HepG2 (cell line): Measurements from ENCODE around the gene ARHGEF1. TPM values are rescaled to one million over a fixed set of nuclear protein-coding genes. Genes with fewer than 3 reads are reported as not detected.

Experiments
- ARID5B ChIP-seq: IDR thresholded peaks from 2 replicates; pipeline ENCODE4 v1.4.0; 2020; ENCODE audit warnings: mild to moderate bottlenecking, missing genetic modification reagents
- FOXP1 ChIP-seq, 2 experiments: fragments of 450-650 bp in 1 of 2; IDR thresholded peaks; 2 replicates each; pipeline ENCODE4 v1.6.1; 2017 to 2018; ENCODE audit warnings: antibody characterized with exemption in 1 of 2
- HMGXB3 ChIP-seq: sonication (generic); formaldehyde crosslinking; IDR thresholded peaks from 2 replicates; pipeline ENCODE4 v1.4.0; 2020; ENCODE audit warnings: missing genetic modification reagents, borderline replicate concordance
- JUND ChIP-seq: sonication (generic); formaldehyde crosslinking; IDR thresholded peaks from 2 replicates; pipeline ENCODE4 v1.8.0; 2022; ENCODE audit warnings: mild to moderate bottlenecking, missing genetic modification reagents
- POGZ ChIP-seq: sonication (generic); formaldehyde crosslinking; IDR thresholded peaks from 2 replicates; pipeline ENCODE4 v1.4.0; 2020; ENCODE audit warnings: mild to moderate bottlenecking, missing genetic modification reagents
- RFX5 ChIP-seq: IDR thresholded peaks from 2 replicates; pipeline ENCODE4 v1.6.1; 2011; ENCODE audit warnings: low read depth, low read length, improper control_type of control experiment
- ZBTB25 ChIP-seq: IDR thresholded peaks from 2 replicates; pipeline ENCODE4 v1.6.1; 2018; ENCODE audit warnings: missing genetic modification reagents
- ZGPAT ChIP-seq: IDR thresholded peaks from 2 replicates; pipeline ENCODE4 v1.6.1; 2016; ENCODE audit warnings: mild to moderate bottlenecking
- ZNF503 ChIP-seq: sonication (generic); formaldehyde crosslinking; IDR thresholded peaks from 2 replicates; pipeline ENCODE4 v1.4.0; 2020; ENCODE audit warnings: missing genetic modification reagents
- ZNF777 ChIP-seq: sonication (generic); formaldehyde crosslinking; IDR thresholded peaks from 2 replicates; pipeline ENCODE4 v1.4.0; 2020; ENCODE audit warnings: missing genetic modification reagents
- polyA plus RNA-seq, 8 experiments: library from polyadenylated mRNA; depleted of rRNA in 3 of 8; stranded (reverse) in 7 of 8; unstranded in 1 of 8; fragments of >200 nt; fragmentation: Illumina TruSeq in 4 of 8; extraction: Trizol in 4 of 8; gene quantifications; 2 replicates each; pipeline versions ENCODE4 v1.2.1 to v1.2.3, GENCODE V29; 2011 to 2016; ENCODE audit warnings: low read depth in 4 of 8, missing spikeins in 1 of 8, mixed read lengths in 1 of 8; ENCODE audit not compliant: insufficient read depth in 1 of 8
- total RNA-seq, 5 experiments: library from RNA; depleted of rRNA; stranded (reverse); fragments of >200 nt; fragmentation: Illumina TruSeq; extraction: Trizol; gene quantifications; 2 replicates each; pipeline ENCODE4 v1.2.3, GENCODE V29; 2016; ENCODE audit warnings: low read depth in 1 of 5

ARHGEF1 gene
- total and polyA plus RNA-seq, 2 of the 13 experiments (the other 11 are each of a cell fraction or from before 2014, with no cell fraction given), result 33.7 to 34.7 TPM

GRCh38 chr19:41887711-41888382 lies 4.9 kb downstream of the ARHGEF1 start (continued):
- no peak for TF ChIP-seq HMGXB3 (CRISPR knock-in tag)
- 0 out of 2 replicates have a peak, but pooled peaks have one; percentile 37 for TF ChIP-seq FOXP1 (IDR thresholded peaks at IDR 0.05)
- peak; percentile 89 for TF ChIP-seq FOXP1 (CRISPR knock-in tag; IDR thresholded peaks at IDR 0.05)
- no peak for TF ChIP-seq JUND (CRISPR knock-in tag)
- peak; percentile 69 for TF ChIP-seq ARID5B (CRISPR knock-in tag)
- 0 out of 2 replicates have a peak, but pooled peaks have one; percentile 51 for TF ChIP-seq ZBTB25 (CRISPR knock-in tag)
- 0 out of 2 replicates have a peak, but pooled peaks have one; percentile 21 for TF ChIP-seq POGZ (CRISPR knock-in tag)
- TF ChIP-seq RFX5, result no peak
- peak; percentile 77; the same call in 1 of the 2 replicates for TF ChIP-seq ZGPAT (CRISPR knock-in tag)
- TF ChIP-seq ZNF503 (CRISPR knock-in tag), result peak; percentile 78; the same call in 1 of the 2 replicates
- no peak for TF ChIP-seq ZNF777 (CRISPR knock-in tag)
